ENCODE data around the gene AP1G2.

DNA sequence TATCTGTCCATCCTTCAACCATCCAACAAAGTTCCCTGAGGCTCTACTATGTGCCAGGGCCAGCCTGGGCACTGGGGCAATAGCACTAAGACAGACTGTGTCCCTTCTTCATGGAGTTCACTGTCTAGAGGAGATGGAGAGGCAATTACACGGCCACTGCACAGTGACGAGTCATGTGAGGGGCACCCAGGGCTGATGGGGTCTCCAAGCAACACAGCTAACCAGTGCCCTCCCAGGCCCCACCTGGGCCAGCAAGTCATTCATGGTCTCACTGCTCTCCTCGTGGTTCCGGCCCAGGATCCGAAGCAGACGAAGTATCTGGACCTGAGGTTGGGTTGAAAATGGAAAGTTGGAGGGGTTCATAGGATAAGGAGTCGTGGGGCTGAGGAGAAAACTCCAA lies 2.7 kb downstream of the AP1G2 start:
- TF ChIP-seq POLR2AphosphoS5 (IDR thresholded peaks at IDR 0.05; ENCODE audit: low read depth, low read length) (no peak), POLR2A (IDR thresholded peaks at IDR 0.05; ENCODE audit: low read depth, low read length) (no peak), SPI1 (IDR thresholded peaks at IDR 0.05; ENCODE audit: low read depth, low read length) (no peak), TAF1 (IDR thresholded peaks at IDR 0.05; ENCODE audit: low read depth, low read length) (no peak), PAX5 (IDR thresholded peaks at IDR 0.05; ENCODE audit: insufficient read depth, low read length, severe bottlenecking) (no peak)

Data from GM12891 (cell line).